K562 (cell line): ENCODE data around the gene PLD1. TPM values are rescaled to one million over a fixed set of nuclear protein-coding genes. Genes with fewer than 3 reads are reported as not detected.

Experiments used
- ATF7 ChIP-seq: fragments of 450-650 bp; IDR thresholded peaks from 2 replicates; pipeline ENCODE4 v1.7.1; 2014; ENCODE audit warnings: mild to moderate bottlenecking, moderate library complexity
- CBX2 ChIP-seq: fragments of 200-600 bp; sonication (generic); IDR thresholded peaks from one replicate; pipeline ENCODE4 v1.6.1; 2012; ENCODE audit warnings: mild to moderate bottlenecking, low read length, inconsistent platforms; ENCODE audit not compliant: insufficient read depth, poor library complexity, severe bottlenecking
- CEBPZ ChIP-seq: fragments of 150-350 bp; IDR thresholded peaks from 2 replicates; pipeline ENCODE4 v1.6.1; 2014; ENCODE audit warnings: low read depth, mild to moderate bottlenecking, low read length, borderline replicate concordance
- CREB1 ChIP-seq, 2 experiments: sonication (generic) in 1 of 2; formaldehyde crosslinking in 1 of 2; IDR thresholded peaks; 2 replicates each; pipeline versions ENCODE4 v1.6.1 to v1.8.0; 2012 to 2022; ENCODE audit warnings: inconsistent platforms in 1 of 2, mild to moderate bottlenecking in 1 of 2, missing genetic modification reagents in 1 of 2, moderate library complexity in 1 of 2
- DIDO1 ChIP-seq: fragments of 450-650 bp; IDR thresholded peaks from 2 replicates; pipeline ENCODE4 v1.6.1; 2016; ENCODE audit warnings: low read depth, missing biosample characterization, missing genetic modification characterization
- FOXJ3 ChIP-seq: sonication (generic); formaldehyde crosslinking; IDR thresholded peaks from 2 replicates; pipeline ENCODE4 v1.4.0; 2020; ENCODE audit warnings: mild to moderate bottlenecking, missing genetic modification reagents
- HBP1 ChIP-seq: fragments of 450-650 bp; formaldehyde crosslinking; IDR thresholded peaks from 2 replicates; pipeline ENCODE4 v1.4.0; 2022; ENCODE audit warnings: missing genetic modification characterization
- HDAC8 ChIP-seq: fragments of 450-650 bp; IDR thresholded peaks from 2 replicates; pipeline ENCODE4 v1.6.1; 2016; ENCODE audit warnings: mild to moderate bottlenecking, missing genetic modification characterization, moderate library complexity, missing compliant biosample characterization
- NCOA2 ChIP-seq, 2 experiments: fragments of 450-650 bp; IDR thresholded peaks; 2 replicates each; pipeline ENCODE4 v1.6.1; 2018; ENCODE audit warnings: mild to moderate bottlenecking in 2 of 2, moderate library complexity in 1 of 2; ENCODE audit not compliant: partially characterized antibody in 2 of 2
- NELFE ChIP-seq: IDR thresholded peaks from 2 replicates; pipeline ENCODE4 v1.6.1; 2011; ENCODE audit warnings: mild to moderate bottlenecking; ENCODE audit not compliant: insufficient read depth, insufficient read length
- NFIX ChIP-seq: fragments of 250-450 bp; sonication (Bioruptor Pico); IDR thresholded peaks from 2 replicates; pipeline ENCODE4 v1.4.0; 2020; ENCODE audit warnings: low read depth, mild to moderate bottlenecking, moderate library complexity
- NR2F6 ChIP-seq: fragments of 450-650 bp; formaldehyde crosslinking; IDR thresholded peaks from 2 replicates; pipeline ENCODE4 v1.4.0; 2020; ENCODE audit warnings: mild to moderate bottlenecking
- PYGO2 ChIP-seq: fragments of 450-650 bp; IDR thresholded peaks from 2 replicates; pipeline ENCODE4 v1.6.1; 2016; ENCODE audit warnings: mild to moderate bottlenecking, missing genetic modification characterization, moderate library complexity, missing compliant biosample characterization
- TEAD4 ChIP-seq, 2 experiments: sonication (generic) in 1 of 2; formaldehyde crosslinking in 1 of 2; IDR thresholded peaks; 2 replicates each; pipeline versions ENCODE4 v1.6.1 to v1.8.0; 2012 to 2022; ENCODE audit warnings: borderline replicate concordance in 1 of 2, inconsistent platforms in 1 of 2, low read length in 1 of 2, mild to moderate bottlenecking in 1 of 2, missing genetic modification reagents in 1 of 2
- XRCC5 ChIP-seq: fragments of 200-400 bp; formaldehyde crosslinking; IDR thresholded peaks from 2 replicates; pipeline ENCODE4 v1.6.1; 2017; ENCODE audit warnings: low read depth, mild to moderate bottlenecking, low read length
- ZNF507 ChIP-seq: conservative IDR thresholded peaks from 2 replicates; pipeline ENCODE4 v1.6.1; 2017; ENCODE audit warnings: missing genetic modification characterization, missing compliant biosample characterization
- polyA plus RNA-seq, 8 experiments: library from polyadenylated mRNA; depleted of rRNA in 4 of 8; stranded (reverse) in 5 of 8; unstranded in 3 of 8; fragments of >200 nt; fragmentation: Nextera tagmentation in 2 of 8; fragmentation: Illumina TruSeq in 1 of 8; extraction: Ambion mirVana in 2 of 8; extraction: Trizol in 1 of 8; gene quantifications; 2 replicates each; pipeline versions ENCODE4 v1.2.1 to v1.2.3, GENCODE V29; 2011 to 2014; ENCODE audit warnings: inconsistent platforms in 1 of 8, missing spikeins in 1 of 8
- total RNA-seq, 7 experiments: library from RNA; depleted of rRNA in 6 of 7; stranded (reverse); fragments of >200 nt in 6 of 7; fragmentation: Illumina TruSeq in 2 of 7; extraction: Trizol in 2 of 7; gene quantifications; 2 replicates each; pipeline versions ENCODE4 v1.2.1 to v1.2.3, GENCODE V29; 2011 to 2021; ENCODE audit warnings: low replicate concordance in 1 of 7
- TF ChIP-seq, protein P1 (sequence below), 2 experiments: IDR thresholded peaks; 2 replicates each; pipeline ENCODE4 v1.6.1; 2012; ENCODE audit warnings: improper control_type of control experiment in 2 of 2, low read depth in 2 of 2, low read length in 2 of 2, borderline replicate concordance in 1 of 2

The PLD1 gene
- total and polyA plus RNA-seq, 9 of the 15 experiments (the other 6 are each of a cell fraction or from before 2014, with no cell fraction given), result 8.4 to 26.1 (median 18.6) TPM

GRCh38 chr3:171809861-171810628 lies at the start of gene PLD1 (continued):
- TF ChIP-seq CBX2 (no peak), HBP1 (no peak), DIDO1 (tag) (no peak), XRCC5 (peak; percentile 51; the same call in 1 of the 2 replicates), FOXJ3 (CRISPR knock-in tag) (no peak), CEBPZ (no peak), NCOA2 (IDR thresholded peaks at IDR 0.05; ENCODE audit: partially characterized antibody in 2 of 2) (no peak), CREB1 (IDR thresholded peaks at IDR 0.05) (peak; percentile 39), CREB1 (CRISPR knock-in tag; IDR thresholded peaks at IDR 0.05) (no peak; the same call in 1 of the 2 replicates), TEAD4 (IDR thresholded peaks at IDR 0.05; ENCODE audit: low read length) (no peak; the same call in 1 of the 2 replicates), TEAD4 (CRISPR knock-in tag; IDR thresholded peaks at IDR 0.05; ENCODE audit: borderline replicate concordance) (peak; percentile 63; the same call in 1 of the 2 replicates), ZNF507 (no peak), ATF7 (peak; percentile 8; the same call in 1 of the 2 replicates), NFIX (no peak), NR2F6 (no peak), PYGO2 (tag) (no peak), HDAC8 (no peak), NELFE (no peak)
- TF ChIP-seq, protein P1, sequence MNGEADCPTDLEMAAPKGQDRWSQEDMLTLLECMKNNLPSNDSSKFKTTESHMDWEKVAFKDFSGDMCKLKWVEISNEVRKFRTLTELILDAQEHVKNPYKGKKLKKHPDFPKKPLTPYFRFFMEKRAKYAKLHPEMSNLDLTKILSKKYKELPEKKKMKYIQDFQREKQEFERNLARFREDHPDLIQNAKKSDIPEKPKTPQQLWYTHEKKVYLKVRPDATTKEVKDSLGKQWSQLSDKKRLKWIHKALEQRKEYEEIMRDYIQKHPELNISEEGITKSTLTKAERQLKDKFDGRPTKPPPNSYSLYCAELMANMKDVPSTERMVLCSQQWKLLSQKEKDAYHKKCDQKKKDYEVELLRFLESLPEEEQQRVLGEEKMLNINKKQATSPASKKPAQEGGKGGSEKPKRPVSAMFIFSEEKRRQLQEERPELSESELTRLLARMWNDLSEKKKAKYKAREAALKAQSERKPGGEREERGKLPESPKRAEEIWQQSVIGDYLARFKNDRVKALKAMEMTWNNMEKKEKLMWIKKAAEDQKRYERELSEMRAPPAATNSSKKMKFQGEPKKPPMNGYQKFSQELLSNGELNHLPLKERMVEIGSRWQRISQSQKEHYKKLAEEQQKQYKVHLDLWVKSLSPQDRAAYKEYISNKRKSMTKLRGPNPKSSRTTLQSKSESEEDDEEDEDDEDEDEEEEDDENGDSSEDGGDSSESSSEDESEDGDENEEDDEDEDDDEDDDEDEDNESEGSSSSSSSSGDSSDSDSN (IDR thresholded peaks at IDR 0.05; ENCODE audit: borderline replicate concordance in 1 of 2, low read depth in 2 of 2, low read length in 2 of 2), result peak in 1 of 2 experiments; percentile 81; a peak in 3 of 4 replicates
